PC-9 (cell line): Measurements from ENCODE around the gene VPS13A. TPM values are rescaled to one million over a fixed set of nuclear protein-coding genes. Genes with fewer than 3 reads are reported as not detected.
"Not testable (repeated sequence)": the region's sequence is repeated elsewhere in the genome, so short reads cannot be mapped to it uniquely, and the experiment has no call there.

Experiments used
- BruUV-seq: library from RNA; stranded (reverse); fragments of 400-500 nt; replicated peaks from 2 replicates; lab custom pipeline; 2021; lab: Mats Ljungman, UMichigan
- CTCF ChIA-PET: fragments of 300-600 bp; sonication (Branson Sonifier 250); formaldehyde crosslinking; loops from one replicate; lab custom pipeline; 2022; ENCODE audit warnings: antibody characterized with exemption; lab: Charles Lee
- POLR2A ChIA-PET: fragments of 300-600 bp; sonication (Branson Sonifier 250); formaldehyde crosslinking; loops from one replicate; lab custom pipeline; 2022; ENCODE audit warnings: antibody characterized with exemption; ENCODE audit not compliant: unreplicated experiment; lab: Charles Lee
- DNase-seq, 2 experiments: peaks; one replicate each; pipeline versions ENCODE4 v3.0.0 to v3.0.0-alpha.2; 2015 to 2022; ENCODE audit warnings: mixed read lengths in 1 of 2
- H2AFZ ChIP-seq: fragments of 200-600 bp; sonication (generic); 2 replicates; pipeline ENCODE4 v1.8.1; 2017; ENCODE audit warnings: antibody characterized with exemption
- H3F3A ChIP-seq: fragments of 200-600 bp; sonication (generic); 2 replicates; pipeline ENCODE4 v1.8.1; 2017; ENCODE audit warnings: antibody characterized with exemption, mild to moderate bottlenecking, low read depth; ENCODE audit not compliant: insufficient read depth
- H3K27ac ChIP-seq: fragments of 200-600 bp; sonication (generic); 2 replicates; pipeline ENCODE4 v1.6.1; 2016; ENCODE audit warnings: mixed run types
- H3K27me3 ChIP-seq: fragments of 200-600 bp; sonication (generic); 2 replicates; pipeline ENCODE4 v1.6.1; 2016; ENCODE audit warnings: low read depth, mixed run types; ENCODE audit not compliant: insufficient read depth
- H3K36me3 ChIP-seq: fragments of 200-600 bp; sonication (generic); 2 replicates; pipeline ENCODE4 v1.6.1; 2016; ENCODE audit warnings: low read depth, mixed run types
- H3K4me1 ChIP-seq: fragments of 200-600 bp; sonication (generic); replicated peaks from 2 replicates; pipeline ENCODE4 v1.6.1; 2016; ENCODE audit warnings: mixed run types; ENCODE audit not compliant: insufficient read depth
- H3K4me2 ChIP-seq: fragments of 200-600 bp; sonication (generic); 2 replicates; pipeline ENCODE4 v1.6.1; 2017; ENCODE audit warnings: mixed run types
- H3K4me3 ChIP-seq: fragments of 200-600 bp; sonication (generic); 2 replicates; pipeline ENCODE4 v1.6.1; 2016; ENCODE audit warnings: mixed run types
- H3K79me2 ChIP-seq: fragments of 200-600 bp; sonication (generic); 2 replicates; pipeline ENCODE4 v1.6.1; 2017; ENCODE audit warnings: low read depth, mixed run types
- H3K9me2 ChIP-seq: fragments of 200-600 bp; sonication (generic); 2 replicates; pipeline ENCODE4 v1.8.1; 2017; ENCODE audit warnings: mild to moderate bottlenecking; ENCODE audit not compliant: insufficient read depth
- H3K9me3 ChIP-seq: fragments of 200-600 bp; sonication (generic); 2 replicates; pipeline ENCODE4 v1.8.1; 2016; ENCODE audit warnings: low read depth; ENCODE audit not compliant: insufficient read depth
- H4K20me1 ChIP-seq: fragments of 200-600 bp; sonication (generic); 2 replicates; pipeline ENCODE4 v1.8.1; 2017; ENCODE audit not compliant: insufficient read depth
- EZH2 ChIP-seq: fragments of 200-600 bp; sonication (generic); IDR thresholded peaks from 2 replicates; pipeline ENCODE4 v1.8.0; 2017; ENCODE audit warnings: antibody characterized with exemption, low read depth
- intact Hi-C: fragments of 100-400 bp; cut with micrococcal nuclease; formaldehyde crosslinking; loops from one replicate; pipeline ENCODE4 v1.10.0; 2022; ENCODE audit not compliant: unreplicated experiment
- total RNA-seq: library from RNA; stranded (reverse); gene quantifications from 2 replicates; pipeline ENCODE4 v1.2.3, GENCODE V29; 2021
- TF ChIP-seq, protein P1 (sequence below): fragments of 200-600 bp; sonication (generic); conservative IDR thresholded peaks from 2 replicates; pipeline ENCODE4 v1.6.1; 2017; ENCODE audit warnings: mixed run types, antibody characterized with exemption, mild to moderate bottlenecking, moderate library complexity

The VPS13A gene
- total RNA-seq, 1 experiment from 2014 or later, result 53.9 TPM

DNA sequence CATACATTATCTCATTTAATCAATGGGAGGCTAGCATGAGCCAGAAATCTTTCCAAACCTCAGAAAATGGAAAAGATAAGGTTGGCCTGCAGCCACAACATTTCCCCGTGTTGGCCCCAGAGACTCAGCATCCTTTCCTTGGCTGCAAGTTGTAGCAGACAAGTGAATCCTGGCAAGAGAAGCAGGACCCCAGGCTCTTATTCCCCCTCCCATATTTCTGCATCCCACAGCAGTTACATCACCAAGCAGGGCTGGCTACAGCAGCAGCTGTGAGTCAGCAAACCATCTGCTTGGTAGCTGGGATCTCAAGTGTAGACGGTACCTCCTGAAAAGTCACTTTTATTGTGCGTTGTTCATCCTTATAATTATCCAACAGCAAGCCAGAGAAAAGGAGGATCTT, 258.4 kb downstream of the VPS13A start:
- Histone ChIP-seq H3K9me3 (no peaks in the 10 kb centered on the region), H3K27ac (no peak overlapping the region), H4K20me1 (no peaks in the 10 kb centered on the region), H3K4me1 (no peaks in the 10 kb centered on the region), H3K4me3 (no peak overlapping the region), H2AFZ (no peak overlapping the region), H3K4me2 (no peak overlapping the region), H3K27me3 (no peaks in the 10 kb centered on the region), H3K79me2 (no peaks in the 10 kb centered on the region), H3K9me2 (no peaks in the 10 kb centered on the region), H3F3A (no peaks in the 10 kb centered on the region), H3K36me3 (no peaks in the 10 kb centered on the region)
- ChIA-PET POLR2A (no interaction called here), CTCF (no interaction called here)
- intact Hi-C loops, result no loop called here
- no TSS peak for BruUV-seq
- TF ChIP-seq, protein P1, sequence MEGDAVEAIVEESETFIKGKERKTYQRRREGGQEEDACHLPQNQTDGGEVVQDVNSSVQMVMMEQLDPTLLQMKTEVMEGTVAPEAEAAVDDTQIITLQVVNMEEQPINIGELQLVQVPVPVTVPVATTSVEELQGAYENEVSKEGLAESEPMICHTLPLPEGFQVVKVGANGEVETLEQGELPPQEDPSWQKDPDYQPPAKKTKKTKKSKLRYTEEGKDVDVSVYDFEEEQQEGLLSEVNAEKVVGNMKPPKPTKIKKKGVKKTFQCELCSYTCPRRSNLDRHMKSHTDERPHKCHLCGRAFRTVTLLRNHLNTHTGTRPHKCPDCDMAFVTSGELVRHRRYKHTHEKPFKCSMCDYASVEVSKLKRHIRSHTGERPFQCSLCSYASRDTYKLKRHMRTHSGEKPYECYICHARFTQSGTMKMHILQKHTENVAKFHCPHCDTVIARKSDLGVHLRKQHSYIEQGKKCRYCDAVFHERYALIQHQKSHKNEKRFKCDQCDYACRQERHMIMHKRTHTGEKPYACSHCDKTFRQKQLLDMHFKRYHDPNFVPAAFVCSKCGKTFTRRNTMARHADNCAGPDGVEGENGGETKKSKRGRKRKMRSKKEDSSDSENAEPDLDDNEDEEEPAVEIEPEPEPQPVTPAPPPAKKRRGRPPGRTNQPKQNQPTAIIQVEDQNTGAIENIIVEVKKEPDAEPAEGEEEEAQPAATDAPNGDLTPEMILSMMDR, result no peak
- no peak for TF ChIP-seq EZH2
- DNase-seq, result no peak

DNA sequence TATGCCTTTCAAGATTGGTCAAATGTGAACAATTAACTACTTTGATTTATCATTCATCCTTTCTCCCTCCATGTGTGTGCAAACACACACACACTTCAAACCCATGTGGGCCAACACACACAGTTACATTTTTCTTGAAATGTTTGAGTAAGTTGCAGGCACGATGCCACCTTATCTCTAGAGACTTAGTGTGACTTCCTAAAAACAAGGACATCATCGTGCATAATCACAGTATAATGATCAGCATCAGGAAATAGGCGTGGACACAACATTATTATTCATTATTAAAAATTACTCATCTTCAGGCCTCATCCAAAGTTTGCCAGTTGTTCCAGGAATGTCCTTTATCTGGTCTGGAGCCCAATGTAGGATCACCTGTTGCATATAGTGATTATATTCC, 261.3 kb downstream of the VPS13A start:
- no peak for DNase-seq
- Histone ChIP-seq H3K4me1 (no peaks in the 10 kb centered on the region), H3K4me2 (no peak overlapping the region), H3K79me2 (no peaks in the 10 kb centered on the region), H4K20me1 (no peaks in the 10 kb centered on the region), H3K9me2 (no peaks in the 10 kb centered on the region), H3K36me3 (no peaks in the 10 kb centered on the region), H3K9me3 (no peaks in the 10 kb centered on the region), H3K27ac (no peak overlapping the region), H2AFZ (no peak overlapping the region), H3K4me3 (no peak overlapping the region), H3F3A (no peaks in the 10 kb centered on the region), H3K27me3 (no peaks in the 10 kb centered on the region)
- no TSS peak for BruUV-seq
- ChIA-PET POLR2A (no interaction called here), CTCF (no interaction called here)
- intact Hi-C loops, result no loop called here
- TF ChIP-seq, protein P1, result no peak
- no peak for TF ChIP-seq EZH2

DNA sequence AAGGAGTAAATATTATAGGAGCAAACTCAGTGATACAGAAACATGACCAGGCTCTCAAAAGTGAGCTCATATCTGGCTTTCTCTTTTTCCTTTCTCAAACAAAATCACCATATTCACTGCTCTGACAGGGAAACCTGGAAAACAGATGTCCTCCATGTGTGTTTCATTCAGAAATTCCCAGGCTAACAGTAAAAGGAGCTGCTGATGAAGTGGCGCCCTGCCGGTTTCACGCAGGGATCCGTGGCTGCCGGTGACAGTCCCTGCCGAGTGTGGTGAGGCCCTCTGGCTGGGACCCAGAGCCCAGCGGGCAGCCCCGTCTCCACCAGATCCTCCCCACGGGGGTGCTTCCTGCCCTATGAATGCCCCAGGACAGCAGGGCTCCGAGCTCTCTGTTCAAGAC, 262.7 kb downstream of the VPS13A start:
- Histone ChIP-seq H3K27me3 (no peaks in the 10 kb centered on the region), H3K9me3 (no peaks in the 10 kb centered on the region), H3K9me2 (no peaks in the 10 kb centered on the region), H4K20me1 (no peaks in the 10 kb centered on the region), H2AFZ (no peak overlapping the region), H3K36me3 (no peaks in the 10 kb centered on the region), H3F3A (no peaks in the 10 kb centered on the region), H3K4me3 (no peak overlapping the region), H3K4me1 (no peaks in the 10 kb centered on the region), H3K27ac (no peak overlapping the region), H3K4me2 (no peak overlapping the region), H3K79me2 (no peaks in the 10 kb centered on the region)
- no peak for DNase-seq
- BruUV-seq, result no TSS peak
- intact Hi-C loops, result no loop called here
- no peak for TF ChIP-seq EZH2
- TF ChIP-seq, protein P1, result no peak
- ChIA-PET POLR2A (no interaction called here), CTCF (no interaction called here)

DNA sequence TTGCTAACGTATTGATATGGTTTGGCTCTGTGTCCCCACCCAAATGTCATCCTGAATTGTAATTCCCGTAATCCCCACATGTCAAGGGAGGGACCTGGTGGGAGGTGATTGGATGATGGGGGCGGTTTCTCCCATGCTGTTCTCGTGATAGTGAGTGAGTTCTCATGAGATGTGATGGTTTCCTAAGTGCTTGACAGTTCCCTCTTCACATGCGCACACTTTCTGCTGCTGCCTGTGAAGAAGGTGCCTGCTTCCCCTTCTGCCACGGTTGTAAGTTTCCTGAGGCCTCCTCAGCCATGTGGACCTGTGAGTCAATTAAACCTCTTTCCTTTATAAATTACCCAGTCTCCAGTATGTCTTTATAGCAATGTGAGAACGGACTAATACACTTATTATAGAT, 263.8 kb downstream of the VPS13A start:
- CTCF ChIA-PET, result interaction anchor here (1.8 kb wide), 1 partner anchor 16 kb away, joined by 7 read pairs; no protein-coding TSS in a partner anchor
- H3K9me3 ChIP-seq, H3K4me2 ChIP-seq, H3K27me3 ChIP-seq, H3K4me3 ChIP-seq, H3K27ac ChIP-seq, H2AFZ ChIP-seq, H3F3A ChIP-seq, BruUV-seq, intact Hi-C loops, POLR2A ChIA-PET, H3K36me3 ChIP-seq, H4K20me1 ChIP-seq, DNase-seq, H3K9me2 ChIP-seq, H3K4me1 ChIP-seq, H3K79me2 ChIP-seq: not testable (repeated sequence)
